Heart right ventricle (tissue), 16 donors: Measurements from ENCODE around the gene MYRF. TPM values are rescaled to one million over a fixed set of nuclear protein-coding genes. Genes with fewer than 3 reads are reported as not detected.

Experiments
- ATAC-seq, 8 donors: fragments of 200-7000 bp; cut with Tn5 transposase; one replicate each; pipeline ENCODE4 v1.9.1; 2020; ENCODE audit warnings: mild to moderate bottlenecking in 8 of 8, moderate library complexity in 8 of 8, moderate number of reproducible peaks in 1 of 8
- DNase-seq, 2 donors: peaks; one replicate each; pipeline ENCODE4 v3.0.0-alpha.2; 2020
- H3K27ac ChIP-seq, 10 donors: fragments of 200-600 bp; sonication (generic) in 2 of 10; one replicate each; pipeline versions ENCODE4 v1.5.0 to v1.8.0; 2020 to 2022; ENCODE audit warnings: mild to moderate bottlenecking in 3 of 10
- H3K27me3 ChIP-seq, 7 donors: fragments of 200-600 bp; one replicate each; pipeline ENCODE4 v1.8.0; 2021 to 2022; ENCODE audit warnings: mild to moderate bottlenecking in 2 of 7
- H3K36me3 ChIP-seq, 9 donors: fragments of 200-600 bp; sonication (generic) in 1 of 9; one replicate each; pipeline versions ENCODE4 v1.5.0 to v1.8.0; 2020 to 2022; ENCODE audit warnings: mild to moderate bottlenecking in 2 of 9
- H3K4me1 ChIP-seq, 9 donors: fragments of 200-600 bp; sonication (generic) in 1 of 9; one replicate each; pipeline versions ENCODE4 v1.5.0 to v1.8.0; 2020 to 2022; ENCODE audit warnings: mild to moderate bottlenecking in 4 of 9
- H3K4me3 ChIP-seq, 10 donors: fragments of 200-600 bp; sonication (generic) in 2 of 10; one replicate each; pipeline versions ENCODE4 v1.5.0 to v1.8.0; 2020 to 2022; ENCODE audit warnings: mild to moderate bottlenecking in 7 of 10, moderate library complexity in 2 of 10
- H3K9me3 ChIP-seq, 11 donors: fragments of 200-600 bp in 10 of 11; sonication (generic) in 2 of 11; one replicate each; pipeline versions ENCODE4 v1.5.0 to v1.8.0; 2013 to 2022; ENCODE audit warnings: mild to moderate bottlenecking in 2 of 11, control low read depth in 1 of 11, moderate library complexity in 1 of 11
- WGBS, 2 donors: extraction: QIAGEN DNeasy Blood & Tissue Kit; methylation state at CpG; one replicate each; pipeline ENCODE4 v1.1.7; 2013; ENCODE audit warnings: inconsistent platforms in 1 of 2; 5-methylcytosine and 5-hydroxymethylcytosine counted together
- intact Hi-C, 10 donors: fragments of 100-400 bp; cut with DNase I; formaldehyde crosslinking; loops; one replicate each; pipeline versions ENCODE4 v1.11.1 to v1.14.2; 2022
- polyA plus RNA-seq, 2 donors: library from polyadenylated mRNA; stranded (reverse); fragments of 200-250 nt; gene quantifications; one replicate each; pipeline ENCODE4 v1.2.3, GENCODE V29; 2013
- total RNA-seq, 10 donors: library from RNA; stranded (reverse); fragmentation: NEBNext Ultra II Directional in 3 of 10; extraction: Animal tissue kit (Norgen Biotek cat#: 25700) in 3 of 10; gene quantifications; one replicate each; pipeline versions ENCODE4 v1.2.1 to v1.2.4, GENCODE V29; 2021 to 2023
- TF ChIP-seq, protein P1 (sequence below), 9 donors: fragments of 200-600 bp; sonication (generic) in 2 of 9; IDR thresholded peaks; one replicate each; pipeline versions ENCODE4 v1.5.0 to v1.8.0; 2021 to 2022; ENCODE audit warnings: antibody characterized with exemption in 9 of 9, mild to moderate bottlenecking in 5 of 9, moderate library complexity in 1 of 9
- donor health status: Arrhythmogenic right ventricular cardiomyopathy.
- donor health status: ischemic (EF 13 %, LVEDD 7.1; RV severe dilation, severe dysfunction).
- donor health status: healthy with polysubstance abuse.
- donor health status: DM: no; HTN: yes; CAD: no.
- donor health status: DM: no; HTN: no; CAD: no.
- donor health status: ischemic (EF 25% LVEDD 6.9; RV normal size, moderate dysfunction).
- donor health status: ischemic (EF 25% LVEDD 5.7; RV mildly dilated, moderate dysfunction).
- donor health status: healthy.
- donor health status: DM: yes; HTN: yes; CAD: no.
- donor health status: Ischemic cardiomyopathy.
- donor health status: ischemic (EF 35%, LVEDD 5.7; RV mildly dilated, moderate dysfunction).
- donor health status: nonischemic (EF 11% LVEDD 7.7; RV severe dilation, severe dysfunction).
- donor health status: DM: yes; HTN: yes; CAD: no.
- donor health status: PGD.
- donor health status: ischemic (EF 29% LVEDD 5.4; RV normal size, mild dysfunction).
- donor health status: nonischemic (EF 23%, LVEDD 6.1; RV moderate dilation, normal function).

MYRF gene
- total and polyA plus RNA-seq, 12 donors, result 0.13 to 1.2 (median 0.26) TPM

DNA sequence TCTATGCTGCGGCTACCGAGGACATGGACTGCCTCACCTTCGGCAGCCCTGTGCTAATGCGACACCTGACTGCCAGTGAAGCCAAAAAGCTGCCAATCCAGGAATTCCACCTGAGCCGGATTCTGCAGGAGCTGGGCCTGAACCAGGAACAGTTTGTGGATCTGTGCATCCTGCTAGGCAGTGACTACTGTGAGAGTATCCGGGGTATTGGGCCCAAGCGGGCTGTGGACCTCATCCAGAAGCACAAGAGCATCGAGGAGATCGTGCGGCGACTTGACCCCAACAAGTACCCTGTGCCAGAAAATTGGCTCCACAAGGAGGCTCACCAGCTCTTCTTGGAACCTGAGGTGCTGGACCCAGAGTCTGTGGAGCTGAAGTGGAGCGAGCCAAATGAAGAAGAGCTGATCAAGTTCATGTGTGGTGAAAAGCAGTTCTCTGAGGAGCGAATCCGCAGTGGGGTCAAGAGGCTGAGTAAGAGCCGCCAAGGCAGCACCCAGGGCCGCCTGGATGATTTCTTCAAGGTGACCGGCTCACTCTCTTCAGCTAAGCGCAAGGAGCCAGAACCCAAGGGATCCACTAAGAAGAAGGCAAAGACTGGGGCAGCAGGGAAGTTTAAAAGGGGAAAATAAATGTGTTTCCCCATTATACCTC lies 43.6 kb downstream of the MYRF start:
- intact Hi-C loops, result loop anchor here in 9 of 10 donors (2.0 to 10.0 kb wide), 15 partner anchors 36 to 519 kb away; partner anchors contain the start of gene FADS3 (in 2 of the 9)
- no peak for ATAC-seq
- H3K4me1 ChIP-seq, result peaks cover 8 to 40% (median 24%) of the 10 kb centered on the region in 9 donors

DNA sequence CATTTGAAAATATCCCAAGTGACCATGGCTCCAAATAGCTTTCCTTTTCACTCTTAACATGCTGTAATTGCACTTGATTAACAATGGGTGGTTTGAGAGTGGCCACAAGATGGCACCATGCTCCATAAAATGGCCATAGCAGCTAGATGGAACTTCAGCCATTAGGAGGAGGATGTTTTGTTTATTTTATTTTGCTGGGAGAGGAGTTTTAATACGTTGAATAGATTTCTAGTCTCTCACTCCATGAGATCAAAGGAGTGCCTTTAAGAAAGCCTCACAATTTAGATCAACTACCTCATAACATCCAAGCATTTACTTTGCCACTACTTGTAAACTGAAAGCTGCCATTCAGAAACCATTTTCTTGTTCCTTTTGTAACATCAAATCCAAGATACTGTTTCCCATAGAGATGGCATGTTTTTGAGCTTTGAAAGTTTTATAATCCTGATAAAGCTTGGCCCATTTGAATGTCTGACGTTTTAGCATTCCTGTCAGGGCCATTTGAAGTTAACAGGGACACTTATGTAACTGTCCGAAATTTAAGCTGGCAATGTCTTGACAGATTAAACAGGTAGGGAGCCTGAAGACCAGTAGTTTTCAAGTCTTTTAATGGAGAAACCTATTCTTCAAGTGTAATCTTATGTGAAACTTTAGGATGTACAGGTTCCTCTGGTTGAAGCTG lies 45.0 kb downstream of the MYRF start:
- WGBS, 2 donors, result 22 to 24% methylated on average over 3 of the region's 3 CpGs
- intact Hi-C loops, result loop anchor here in 9 of 10 donors (1.0 to 10.0 kb wide), 18 partner anchors 35 to 517 kb away; partner anchors contain the start of gene FADS3 (in 2 of the 9)

More for the DNA sequence above, 43.6 kb downstream of the MYRF start:
- no peaks in the 10 kb centered on the region for H3K27me3 ChIP-seq
- TF ChIP-seq, protein P1, sequence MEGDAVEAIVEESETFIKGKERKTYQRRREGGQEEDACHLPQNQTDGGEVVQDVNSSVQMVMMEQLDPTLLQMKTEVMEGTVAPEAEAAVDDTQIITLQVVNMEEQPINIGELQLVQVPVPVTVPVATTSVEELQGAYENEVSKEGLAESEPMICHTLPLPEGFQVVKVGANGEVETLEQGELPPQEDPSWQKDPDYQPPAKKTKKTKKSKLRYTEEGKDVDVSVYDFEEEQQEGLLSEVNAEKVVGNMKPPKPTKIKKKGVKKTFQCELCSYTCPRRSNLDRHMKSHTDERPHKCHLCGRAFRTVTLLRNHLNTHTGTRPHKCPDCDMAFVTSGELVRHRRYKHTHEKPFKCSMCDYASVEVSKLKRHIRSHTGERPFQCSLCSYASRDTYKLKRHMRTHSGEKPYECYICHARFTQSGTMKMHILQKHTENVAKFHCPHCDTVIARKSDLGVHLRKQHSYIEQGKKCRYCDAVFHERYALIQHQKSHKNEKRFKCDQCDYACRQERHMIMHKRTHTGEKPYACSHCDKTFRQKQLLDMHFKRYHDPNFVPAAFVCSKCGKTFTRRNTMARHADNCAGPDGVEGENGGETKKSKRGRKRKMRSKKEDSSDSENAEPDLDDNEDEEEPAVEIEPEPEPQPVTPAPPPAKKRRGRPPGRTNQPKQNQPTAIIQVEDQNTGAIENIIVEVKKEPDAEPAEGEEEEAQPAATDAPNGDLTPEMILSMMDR (IDR thresholded peaks at IDR 0.05), result no peak
- no peak overlapping the region for H3K27ac ChIP-seq
- 93 to 95% methylated on average over 18 of the region's 18 CpGs for WGBS, 2 donors
- H3K36me3 ChIP-seq, result peaks cover 0 to 28% (median 0%) of the 10 kb centered on the region in 9 donors
- no peak for DNase-seq
- H3K4me3 ChIP-seq, result no peak overlapping the region
- H3K9me3 ChIP-seq, result no peaks in the 10 kb centered on the region

DNA sequence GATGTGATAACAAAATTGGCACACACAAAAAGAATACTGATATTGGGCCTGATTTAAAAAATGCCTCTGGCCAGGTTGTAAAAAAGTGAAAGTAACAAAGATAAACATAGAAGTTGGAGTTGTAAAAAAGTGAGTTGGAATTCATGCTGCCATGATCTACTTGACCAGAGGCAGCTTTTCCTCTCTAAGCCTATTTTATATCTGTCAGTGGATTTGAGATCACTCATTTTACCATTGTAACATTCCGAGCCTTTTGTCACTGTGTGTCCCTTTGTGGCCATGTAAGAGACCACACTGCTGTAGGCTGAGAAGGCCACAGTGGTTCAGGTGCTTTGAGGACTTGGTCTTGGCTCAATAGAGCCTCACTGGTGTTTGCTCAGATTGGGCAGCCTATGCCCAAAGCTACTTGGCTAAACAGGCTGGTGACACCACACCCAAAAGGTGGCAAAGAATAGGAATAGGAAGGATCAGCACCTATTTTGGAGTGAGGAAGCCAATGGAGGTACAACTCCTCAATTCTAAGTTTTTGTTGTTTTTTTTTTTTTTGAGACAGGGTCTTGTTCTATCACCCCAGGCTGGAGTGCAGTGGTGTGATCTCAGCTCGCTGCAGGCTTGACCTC lies 47.3 kb downstream of the MYRF start:
- TF ChIP-seq, protein P1 (IDR thresholded peaks at IDR 0.05), result no peak
- H3K9me3 ChIP-seq, result no peaks in the 10 kb centered on the region
- WGBS, 2 donors, result 93 to 95% methylated on average over 2 of the region's 2 CpGs

More for the DNA sequence above, 45.0 kb downstream of the MYRF start:
- H3K9me3 ChIP-seq, result no peaks in the 10 kb centered on the region
- no peaks in the 10 kb centered on the region for H3K27me3 ChIP-seq
- H3K36me3 ChIP-seq, result peaks cover 0 to 42% (median 0%) of the 10 kb centered on the region in 9 donors
- no peak overlapping the region for H3K4me3 ChIP-seq
- H3K27ac ChIP-seq, result peak overlapping the region in 7 of 10 donors; percentile 18 to 68 (median 59)
- DNase-seq, result peak; percentile 51 to 86
- peak in 5 of 8 donors; percentile 25 to 51 (median 47) for ATAC-seq
- TF ChIP-seq, protein P1 (IDR thresholded peaks at IDR 0.05), result peak; percentile 70 to 94 (median 86)
- peaks cover 7 to 31% (median 16%) of the 10 kb centered on the region in 9 donors for H3K4me1 ChIP-seq

More for the DNA sequence above, 47.3 kb downstream of the MYRF start:
- no peak overlapping the region for H3K4me3 ChIP-seq
- H3K27ac ChIP-seq, result no peak overlapping the region
- ATAC-seq, result no peak
- intact Hi-C loops, result loop anchor here (2.0 to 10.0 kb wide), 13 partner anchors 33 to 515 kb away; partner anchors contain the start of gene FADS3 (in 3 of the 10)
- H3K36me3 ChIP-seq, result peaks cover 0 to 59% (median 9%) of the 10 kb centered on the region in 9 donors
- H3K4me1 ChIP-seq, result peaks cover 0 to 19% (median 9%) of the 10 kb centered on the region in 9 donors
- DNase-seq, result no peak
- H3K27me3 ChIP-seq, result no peaks in the 10 kb centered on the region
